ENCODE measurements around the gene ITGAX. TPM values are rescaled to one million over a fixed set of nuclear protein-coding genes. Genes with fewer than 3 reads are reported as not detected.

Gene ITGAX
- total RNA-seq, 1 experiment from 2014 or later = 1.9 TPM

GRCh38 chr16:31380201-31380600 lies 25.2 kb downstream of the ITGAX start:
- Histone ChIP-seq H3K4me3 (replicated peaks in 1 of 2; ENCODE audit: low read depth in 1 of 2, low read length in 2 of 2) (no peak overlapping the region), H3K9ac (ENCODE audit: low read length) (no peak overlapping the region), H3K27me3 (ENCODE audit: insufficient read depth, low read length) (peaks cover 3% of the 10 kb centered on the region; the same call in 1 of the 2 replicates), H3K27ac (ENCODE audit: low read depth, low read length) (no peak overlapping the region), H4K20me1 (ENCODE audit: insufficient read depth) (no peaks in the 10 kb centered on the region), H3K79me2 (ENCODE audit: insufficient read depth, low read length) (no peaks in the 10 kb centered on the region), H2AFZ (ENCODE audit: low read depth, low read length, poor library complexity, severe bottlenecking) (no peak overlapping the region), H3K9me2 (ENCODE audit: insufficient read depth) (no peaks in the 10 kb centered on the region), H3K4me1 (ENCODE audit: control insufficient read depth in 1 of 2, insufficient read depth in 2 of 2, low read length in 2 of 2) (peaks cover 4 to 12% of the 10 kb centered on the region in 2 experiments), H3K9me3 (ENCODE audit: control insufficient read depth in 1 of 2, insufficient read depth in 1 of 2, low read depth in 1 of 2, low read length in 2 of 2) (no peaks in the 10 kb centered on the region), H3K4me2 (ENCODE audit: low read length) (no peak overlapping the region), H3K36me3 (ENCODE audit: control insufficient read depth in 1 of 2, insufficient read depth in 2 of 2, low read length in 2 of 2) (no peaks in the 10 kb centered on the region)
- TF ChIP-seq CTCF (IDR thresholded peaks at IDR 0.05 in 2 of 3, conservative IDR thresholded peaks at IDR 0.05 in 1 of 3; ENCODE audit: borderline replicate concordance in 1 of 3, insufficient read depth in 1 of 3, low read depth in 2 of 3, low read length in 2 of 3) = no peak
- POLR2A ChIA-PET = no interaction called here
- RAD21 ChIA-PET (ENCODE audit: low non-redundant PET in 1 of 2, low total read pairs in 2 of 2, uncharacterized antibody in 2 of 2, unreplicated experiment in 2 of 2) = no interaction called here
- intact Hi-C loops (cut with micrococcal nuclease) = loop anchor here (5.0 kb wide), 1 partner anchor 168 kb away; the partner anchor contains the start of gene TRIM72
- DNase-seq (ENCODE audit: low read depth, low spot score) (no peak), ATAC-seq (no peak)
- CTCF ChIA-PET = no interaction called here
- BruUV-seq (replicated peaks) = no TSS peak

GRCh38 chr16:31382485-31383161 lies 27.6 kb downstream of the ITGAX start:
- H3K9me3 ChIP-seq (ENCODE audit: control insufficient read depth in 1 of 2, insufficient read depth in 1 of 2, low read depth in 1 of 2, low read length in 2 of 2) = no peaks in the 10 kb centered on the region
- no peak for TF ChIP-seq SRF (IDR thresholded peaks at IDR 0.05; ENCODE audit: low read depth)
- peak; percentile 64 to 95 (median 93); a peak in 5 of 6 replicates for TF ChIP-seq CTCF (IDR thresholded peaks at IDR 0.05 in 2 of 3, conservative IDR thresholded peaks at IDR 0.05 in 1 of 3; ENCODE audit: borderline replicate concordance in 1 of 3, insufficient read depth in 1 of 3, low read depth in 2 of 3, low read length in 2 of 3)
- peak; percentile 37 for TF ChIP-seq YY1 (IDR thresholded peaks at IDR 0.05; ENCODE audit: extremely low read depth, insufficient replicate concordance, low read depth, low read length)
- no peak for TF ChIP-seq SIN3A (IDR thresholded peaks at IDR 0.05; ENCODE audit: low read depth)
- peak; percentile 78 for TF ChIP-seq RAD21 (IDR thresholded peaks at IDR 0.05; ENCODE audit: low read depth)
- no peak for TF ChIP-seq EGR1 (IDR thresholded peaks at IDR 0.05; ENCODE audit: low read depth)
- peak; percentile 64 for TF ChIP-seq CEBPB (IDR thresholded peaks at IDR 0.05; ENCODE audit: low read depth)
- no peak for TF ChIP-seq EZH2 (IDR thresholded peaks at IDR 0.05)
- POLR2A ChIA-PET = interaction anchor here (0.8 kb wide), 1 partner anchor 28 kb away, joined by 3 read pairs; the partner anchor contains the start of gene ITGAX
- CTCF ChIA-PET = interaction anchor here (0.7 to 1.9 kb wide), 10 partner anchors 8 to 429 kb away, joined by 3 to 6 read pairs (median 4); partner anchors contain the start of genes HSD3B7 and ZNF843
- no peak overlapping the region for H3K4me3 ChIP-seq (replicated peaks in 1 of 2; ENCODE audit: low read depth in 1 of 2, low read length in 2 of 2)
- no peaks in the 10 kb centered on the region for H4K20me1 ChIP-seq (ENCODE audit: insufficient read depth)
- ATAC-seq (peak; percentile 80), DNase-seq (ENCODE audit: low read depth, low spot score) (peak; percentile 33)
- no peaks in the 10 kb centered on the region for H3K36me3 ChIP-seq (ENCODE audit: control insufficient read depth in 1 of 2, insufficient read depth in 2 of 2, low read length in 2 of 2)
- RAD21 ChIA-PET (ENCODE audit: low non-redundant PET in 1 of 2, low total read pairs in 2 of 2, uncharacterized antibody in 2 of 2, unreplicated experiment in 2 of 2) = interaction anchor here in 1 of 2 experiments (1.5 kb wide), 1 partner anchor 240 kb away, joined by 4 read pairs; no protein-coding TSS in a partner anchor
- no peak overlapping the region for H2AFZ ChIP-seq (ENCODE audit: low read depth, low read length, poor library complexity, severe bottlenecking)
- no peaks in the 10 kb centered on the region for H3K27me3 ChIP-seq (ENCODE audit: insufficient read depth, low read length)
- BruUV-seq (replicated peaks) = no TSS peak
- H3K79me2 ChIP-seq (ENCODE audit: insufficient read depth, low read length) = no peaks in the 10 kb centered on the region
- no peak overlapping the region for H3K9ac ChIP-seq (ENCODE audit: low read length)
- intact Hi-C loops (cut with micrococcal nuclease) = loop anchor here (5.0 kb wide), 1 partner anchor 170 kb away; the partner anchor contains the start of gene TRIM72
- peak overlapping the region; percentile 28; the same call in 1 of the 2 replicates for H3K4me2 ChIP-seq (ENCODE audit: low read length)
- no peak overlapping the region for H3K27ac ChIP-seq (ENCODE audit: low read depth, low read length)
- no peaks in the 10 kb centered on the region for H3K9me2 ChIP-seq (ENCODE audit: insufficient read depth)
- peaks cover 23 to 32% of the 10 kb centered on the region in 2 experiments for H3K4me1 ChIP-seq (ENCODE audit: control insufficient read depth in 1 of 2, insufficient read depth in 2 of 2, low read length in 2 of 2)
